HepG2 (cell line): Measurements from ENCODE around the gene RANBP3L. TPM values are rescaled to one million over a fixed set of nuclear protein-coding genes. Genes with fewer than 3 reads are reported as not detected.

ENCODE experiments used
- CENPX ChIP-seq: sonication (generic); formaldehyde crosslinking; IDR thresholded peaks from 2 replicates; pipeline ENCODE4 v1.9.0; 2021; ENCODE audit warnings: mild to moderate bottlenecking, missing genetic modification reagents, moderate library complexity
- HNRNPLL ChIP-seq: fragments of 200-400 bp; formaldehyde crosslinking; IDR thresholded peaks from 2 replicates; pipeline ENCODE4 v1.6.1; 2017; ENCODE audit warnings: mild to moderate bottlenecking, low read depth, low read length; ENCODE audit not compliant: poor library complexity, severe bottlenecking
- KLF12 ChIP-seq: sonication (generic); formaldehyde crosslinking; IDR thresholded peaks from 2 replicates; pipeline ENCODE4 v1.4.0; 2020; ENCODE audit warnings: missing genetic modification reagents, borderline replicate concordance
- PHF21A ChIP-seq: sonication (generic); formaldehyde crosslinking; IDR thresholded peaks from 2 replicates; pipeline ENCODE4 v1.5.0; 2020; ENCODE audit warnings: mild to moderate bottlenecking, missing genetic modification reagents
- SATB2 ChIP-seq: sonication (generic); formaldehyde crosslinking; IDR thresholded peaks from 2 replicates; pipeline ENCODE4 v1.5.0; 2020; ENCODE audit warnings: missing genetic modification reagents
- SMAD3 ChIP-seq: sonication (generic); formaldehyde crosslinking; IDR thresholded peaks from 2 replicates; pipeline ENCODE4 v1.4.0; 2020; ENCODE audit warnings: missing genetic modification reagents
- ZMAT3 ChIP-seq: sonication (generic); formaldehyde crosslinking; conservative IDR thresholded peaks from 2 replicates; pipeline ENCODE4 v1.7.0; 2021; ENCODE audit warnings: missing genetic modification reagents
- ZNF484 ChIP-seq: sonication (generic); formaldehyde crosslinking; IDR thresholded peaks from 2 replicates; pipeline ENCODE4 v1.5.1; 2020; ENCODE audit warnings: mild to moderate bottlenecking, low read depth, missing genetic modification reagents, borderline replicate concordance
- ZNF510 ChIP-seq: sonication (generic); formaldehyde crosslinking; IDR thresholded peaks from 2 replicates; pipeline ENCODE4 v1.4.0; 2020; ENCODE audit warnings: low read depth, mild to moderate bottlenecking, missing genetic modification reagents
- polyA plus RNA-seq, 8 experiments: library from polyadenylated mRNA; depleted of rRNA in 3 of 8; stranded (reverse) in 7 of 8; unstranded in 1 of 8; fragments of >200 nt; fragmentation: Illumina TruSeq in 4 of 8; extraction: Trizol in 4 of 8; gene quantifications; 2 replicates each; pipeline versions ENCODE4 v1.2.1 to v1.2.3, GENCODE V29; 2011 to 2016; ENCODE audit warnings: low read depth in 4 of 8, missing spikeins in 1 of 8, mixed read lengths in 1 of 8; ENCODE audit not compliant: insufficient read depth in 1 of 8
- total RNA-seq, 5 experiments: library from RNA; depleted of rRNA; stranded (reverse); fragments of >200 nt; fragmentation: Illumina TruSeq; extraction: Trizol; gene quantifications; 2 replicates each; pipeline ENCODE4 v1.2.3, GENCODE V29; 2016; ENCODE audit warnings: low read depth in 1 of 5
- TF ChIP-seq, protein P1 (sequence below): sonication (generic); formaldehyde crosslinking; IDR thresholded peaks from 2 replicates; pipeline ENCODE4 v1.4.0; 2020; ENCODE audit warnings: missing genetic modification reagents
- TF ChIP-seq, protein P2 (sequence below): sonication (generic); formaldehyde crosslinking; IDR thresholded peaks from 2 replicates; pipeline ENCODE4 v1.4.0; 2020; ENCODE audit warnings: mild to moderate bottlenecking, missing genetic modification reagents
- TF ChIP-seq, protein P3 (sequence below): sonication (generic); formaldehyde crosslinking; IDR thresholded peaks from 2 replicates; pipeline ENCODE4 v1.5.1; 2020; ENCODE audit warnings: missing genetic modification reagents, mild to moderate bottlenecking, borderline replicate concordance
- TF ChIP-seq, protein P4 (sequence below): sonication (generic); formaldehyde crosslinking; IDR thresholded peaks from 2 replicates; pipeline ENCODE4 v1.5.0; 2020; ENCODE audit warnings: missing genetic modification reagents
- TF ChIP-seq, protein P5 (sequence below): IDR thresholded peaks from 2 replicates; pipeline ENCODE4 v1.6.1; 2016; ENCODE audit warnings: mild to moderate bottlenecking
- TF ChIP-seq, protein P6 (sequence below): sonication (generic); formaldehyde crosslinking; IDR thresholded peaks from 2 replicates; pipeline ENCODE4 v1.4.0; 2020; ENCODE audit warnings: missing genetic modification reagents

The RANBP3L gene
- total and polyA plus RNA-seq, 2 of the 13 experiments (the other 11 are each of a cell fraction or from before 2014, with no cell fraction given), result 0.09 TPM; not detected in 1

DNA sequence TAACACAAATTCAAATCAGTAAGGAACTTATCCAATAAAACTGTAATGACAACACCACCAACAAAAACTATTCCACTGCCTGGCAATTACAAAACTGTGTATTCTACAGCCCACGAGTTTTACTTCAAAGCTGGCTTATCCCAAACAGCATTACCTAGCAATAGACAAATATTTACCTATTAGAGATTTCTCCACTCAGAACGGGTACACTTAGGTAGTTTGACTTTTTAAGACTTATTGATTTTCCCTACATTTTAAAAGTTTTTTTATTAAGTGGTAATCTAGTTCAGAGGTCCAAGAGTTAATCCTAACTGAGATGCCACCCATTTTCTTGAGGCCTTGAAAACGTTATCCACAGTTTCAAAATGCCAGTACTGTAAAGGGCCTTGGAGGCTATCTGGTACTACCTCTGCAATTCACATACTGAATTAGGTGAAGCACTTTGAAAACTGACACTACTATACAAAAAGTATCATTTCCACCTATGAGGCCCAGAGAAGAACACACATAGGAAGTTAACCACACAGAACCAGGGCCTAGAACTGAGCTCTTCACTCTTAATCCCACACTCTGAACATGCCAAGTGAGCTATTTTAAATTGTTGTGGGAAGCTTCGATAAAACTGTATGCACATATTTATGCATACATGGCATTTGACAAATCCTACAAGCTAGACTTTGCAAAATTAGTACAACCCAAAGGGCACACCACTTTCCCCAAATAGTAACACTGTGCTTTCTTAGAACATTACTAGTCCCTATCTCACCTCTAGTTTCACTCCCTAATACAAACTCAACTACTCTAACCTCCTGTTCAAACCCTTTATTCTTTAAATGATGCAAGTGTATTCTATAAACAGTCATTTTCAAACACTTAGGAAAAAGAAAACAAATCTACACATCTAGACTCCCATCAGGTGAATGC, 62.1 kb downstream of the RANBP3L start (continued):
- TF ChIP-seq, protein P1, sequence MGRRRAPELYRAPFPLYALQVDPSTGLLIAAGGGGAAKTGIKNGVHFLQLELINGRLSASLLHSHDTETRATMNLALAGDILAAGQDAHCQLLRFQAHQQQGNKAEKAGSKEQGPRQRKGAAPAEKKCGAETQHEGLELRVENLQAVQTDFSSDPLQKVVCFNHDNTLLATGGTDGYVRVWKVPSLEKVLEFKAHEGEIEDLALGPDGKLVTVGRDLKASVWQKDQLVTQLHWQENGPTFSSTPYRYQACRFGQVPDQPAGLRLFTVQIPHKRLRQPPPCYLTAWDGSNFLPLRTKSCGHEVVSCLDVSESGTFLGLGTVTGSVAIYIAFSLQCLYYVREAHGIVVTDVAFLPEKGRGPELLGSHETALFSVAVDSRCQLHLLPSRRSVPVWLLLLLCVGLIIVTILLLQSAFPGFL (CRISPR knock-in tag), result no peak
- TF ChIP-seq, protein P2, sequence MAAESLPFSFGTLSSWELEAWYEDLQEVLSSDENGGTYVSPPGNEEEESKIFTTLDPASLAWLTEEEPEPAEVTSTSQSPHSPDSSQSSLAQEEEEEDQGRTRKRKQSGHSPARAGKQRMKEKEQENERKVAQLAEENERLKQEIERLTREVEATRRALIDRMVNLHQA (CRISPR knock-in tag), result no peak
- peak; percentile 81 for TF ChIP-seq SMAD3 (CRISPR knock-in tag)
- TF ChIP-seq, protein P3, sequence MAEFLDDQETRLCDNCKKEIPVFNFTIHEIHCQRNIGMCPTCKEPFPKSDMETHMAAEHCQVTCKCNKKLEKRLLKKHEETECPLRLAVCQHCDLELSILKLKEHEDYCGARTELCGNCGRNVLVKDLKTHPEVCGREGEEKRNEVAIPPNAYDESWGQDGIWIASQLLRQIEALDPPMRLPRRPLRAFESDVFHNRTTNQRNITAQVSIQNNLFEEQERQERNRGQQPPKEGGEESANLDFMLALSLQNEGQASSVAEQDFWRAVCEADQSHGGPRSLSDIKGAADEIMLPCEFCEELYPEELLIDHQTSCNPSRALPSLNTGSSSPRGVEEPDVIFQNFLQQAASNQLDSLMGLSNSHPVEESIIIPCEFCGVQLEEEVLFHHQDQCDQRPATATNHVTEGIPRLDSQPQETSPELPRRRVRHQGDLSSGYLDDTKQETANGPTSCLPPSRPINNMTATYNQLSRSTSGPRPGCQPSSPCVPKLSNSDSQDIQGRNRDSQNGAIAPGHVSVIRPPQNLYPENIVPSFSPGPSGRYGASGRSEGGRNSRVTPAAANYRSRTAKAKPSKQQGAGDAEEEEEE (CRISPR knock-in tag), result no peak
- TF ChIP-seq PHF21A (CRISPR knock-in tag), result peak; percentile 40; the same call in 1 of the 2 replicates
- no peak for TF ChIP-seq ZMAT3 (CRISPR knock-in tag)
- no peak for TF ChIP-seq KLF12
- no peak for TF ChIP-seq CENPX (CRISPR knock-in tag)
- TF ChIP-seq, protein P4, sequence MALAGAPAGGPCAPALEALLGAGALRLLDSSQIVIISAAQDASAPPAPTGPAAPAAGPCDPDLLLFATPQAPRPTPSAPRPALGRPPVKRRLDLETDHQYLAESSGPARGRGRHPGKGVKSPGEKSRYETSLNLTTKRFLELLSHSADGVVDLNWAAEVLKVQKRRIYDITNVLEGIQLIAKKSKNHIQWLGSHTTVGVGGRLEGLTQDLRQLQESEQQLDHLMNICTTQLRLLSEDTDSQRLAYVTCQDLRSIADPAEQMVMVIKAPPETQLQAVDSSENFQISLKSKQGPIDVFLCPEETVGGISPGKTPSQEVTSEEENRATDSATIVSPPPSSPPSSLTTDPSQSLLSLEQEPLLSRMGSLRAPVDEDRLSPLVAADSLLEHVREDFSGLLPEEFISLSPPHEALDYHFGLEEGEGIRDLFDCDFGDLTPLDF (CRISPR knock-in tag), result peak; percentile 45; the same call in 1 of the 2 replicates
- TF ChIP-seq, protein P5, sequence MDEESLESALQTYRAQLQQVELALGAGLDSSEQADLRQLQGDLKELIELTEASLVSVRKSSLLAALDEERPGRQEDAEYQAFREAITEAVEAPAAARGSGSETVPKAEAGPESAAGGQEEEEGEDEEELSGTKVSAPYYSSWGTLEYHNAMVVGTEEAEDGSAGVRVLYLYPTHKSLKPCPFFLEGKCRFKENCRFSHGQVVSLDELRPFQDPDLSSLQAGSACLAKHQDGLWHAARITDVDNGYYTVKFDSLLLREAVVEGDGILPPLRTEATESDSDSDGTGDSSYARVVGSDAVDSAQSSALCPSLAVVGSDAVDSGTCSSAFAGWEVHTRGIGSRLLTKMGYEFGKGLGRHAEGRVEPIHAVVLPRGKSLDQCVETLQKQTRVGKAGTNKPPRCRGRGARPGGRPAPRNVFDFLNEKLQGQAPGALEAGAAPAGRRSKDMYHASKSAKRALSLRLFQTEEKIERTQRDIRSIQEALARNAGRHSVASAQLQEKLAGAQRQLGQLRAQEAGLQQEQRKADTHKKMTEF (CRISPR knock-in tag), result peak; percentile 87
- TF ChIP-seq SATB2 (CRISPR knock-in tag), result peak; percentile 98
- TF ChIP-seq HNRNPLL, result no peak
- 0 out of 2 replicates have a peak, but pooled peaks have one; percentile 33 for TF ChIP-seq ZNF510
- TF ChIP-seq ZNF484 (CRISPR knock-in tag), result no peak
- TF ChIP-seq, protein P6, sequence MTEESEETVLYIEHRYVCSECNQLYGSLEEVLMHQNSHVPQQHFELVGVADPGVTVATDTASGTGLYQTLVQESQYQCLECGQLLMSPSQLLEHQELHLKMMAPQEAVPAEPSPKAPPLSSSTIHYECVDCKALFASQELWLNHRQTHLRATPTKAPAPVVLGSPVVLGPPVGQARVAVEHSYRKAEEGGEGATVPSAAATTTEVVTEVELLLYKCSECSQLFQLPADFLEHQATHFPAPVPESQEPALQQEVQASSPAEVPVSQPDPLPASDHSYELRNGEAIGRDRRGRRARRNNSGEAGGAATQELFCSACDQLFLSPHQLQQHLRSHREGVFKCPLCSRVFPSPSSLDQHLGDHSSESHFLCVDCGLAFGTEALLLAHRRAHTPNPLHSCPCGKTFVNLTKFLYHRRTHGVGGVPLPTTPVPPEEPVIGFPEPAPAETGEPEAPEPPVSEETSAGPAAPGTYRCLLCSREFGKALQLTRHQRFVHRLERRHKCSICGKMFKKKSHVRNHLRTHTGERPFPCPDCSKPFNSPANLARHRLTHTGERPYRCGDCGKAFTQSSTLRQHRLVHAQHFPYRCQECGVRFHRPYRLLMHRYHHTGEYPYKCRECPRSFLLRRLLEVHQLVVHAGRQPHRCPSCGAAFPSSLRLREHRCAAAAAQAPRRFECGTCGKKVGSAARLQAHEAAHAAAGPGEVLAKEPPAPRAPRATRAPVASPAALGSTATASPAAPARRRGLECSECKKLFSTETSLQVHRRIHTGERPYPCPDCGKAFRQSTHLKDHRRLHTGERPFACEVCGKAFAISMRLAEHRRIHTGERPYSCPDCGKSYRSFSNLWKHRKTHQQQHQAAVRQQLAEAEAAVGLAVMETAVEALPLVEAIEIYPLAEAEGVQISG (CRISPR knock-in tag), result no peak
